GM23248 (cell line): ENCODE data around the gene CAPN7. TPM values are rescaled to one million over a fixed set of nuclear protein-coding genes. Genes with fewer than 3 reads are reported as not detected.
A peak's percentile ranks its signal among the peaks of the same experiment; 100 is the strongest.

Experiments
- DNase-seq: peaks from one replicate; pipeline ENCODE4 v3.0.0-alpha.2; 2015
- H2AFZ ChIP-seq: fragments of 200-600 bp; sonication (generic); 2 replicates; pipeline ENCODE4 v1.6.1; 2016; ENCODE audit warnings: antibody characterized with exemption
- H3F3A ChIP-seq: fragments of 200-600 bp; sonication (generic); 2 replicates; pipeline ENCODE4 v1.6.1; 2016; ENCODE audit warnings: mild to moderate bottlenecking, antibody characterized with exemption, mixed run types; ENCODE audit not compliant: insufficient read depth
- H3K27ac ChIP-seq: fragments of 200-600 bp; sonication (generic); 2 replicates; pipeline ENCODE4 v1.5.1; 2016; ENCODE audit warnings: mild to moderate bottlenecking
- H3K27me3 ChIP-seq: fragments of 200-600 bp; sonication (generic); replicated peaks from 2 replicates; pipeline ENCODE4 v1.6.1; 2016; ENCODE audit warnings: mild to moderate bottlenecking; ENCODE audit not compliant: insufficient read depth
- H3K36me3 ChIP-seq: fragments of 200-600 bp; sonication (generic); 2 replicates; pipeline ENCODE4 v1.6.1; 2016; ENCODE audit warnings: low read depth, mild to moderate bottlenecking
- H3K4me1 ChIP-seq: fragments of 200-600 bp; sonication (generic); 2 replicates; pipeline ENCODE4 v1.6.1; 2016; ENCODE audit warnings: mild to moderate bottlenecking; ENCODE audit not compliant: insufficient read depth
- H3K4me2 ChIP-seq: fragments of 200-600 bp; sonication (generic); one replicate; pipeline ENCODE4 v1.6.1; 2016; ENCODE audit warnings: mild to moderate bottlenecking; ENCODE audit not compliant: unreplicated experiment
- H3K4me3 ChIP-seq: fragments of 200-600 bp; sonication (generic); 2 replicates; pipeline ENCODE4 v1.5.1; 2016; ENCODE audit warnings: mild to moderate bottlenecking
- H3K79me2 ChIP-seq: fragments of 200-600 bp; sonication (generic); 2 replicates; pipeline ENCODE4 v1.6.1; 2016; ENCODE audit warnings: mild to moderate bottlenecking; ENCODE audit not compliant: insufficient read depth
- H3K9ac ChIP-seq: fragments of 200-600 bp; sonication (generic); 2 replicates; pipeline ENCODE4 v1.6.1; 2016; ENCODE audit warnings: mild to moderate bottlenecking
- H3K9me2 ChIP-seq: fragments of 200-600 bp; sonication (generic); 2 replicates; pipeline ENCODE4 v1.6.1; 2016; ENCODE audit warnings: mixed run types, mild to moderate bottlenecking, moderate library complexity; ENCODE audit not compliant: insufficient read depth
- H3K9me3 ChIP-seq: fragments of 200-600 bp; sonication (generic); one replicate; pipeline ENCODE4 v1.6.1; 2017; ENCODE audit warnings: low read depth
- H4K20me1 ChIP-seq: fragments of 200-600 bp; sonication (generic); 2 replicates; pipeline ENCODE4 v1.6.0; 2016; ENCODE audit not compliant: insufficient read depth
- EZH2 ChIP-seq: fragments of 200-600 bp; sonication (generic); IDR thresholded peaks from 2 replicates; pipeline ENCODE4 v1.6.1; 2018; ENCODE audit warnings: antibody characterized with exemption, mild to moderate bottlenecking; ENCODE audit not compliant: insufficient read depth, poor library complexity, severe bottlenecking
- EZH2phosphoT487 ChIP-seq: fragments of 200-600 bp; sonication (generic); IDR thresholded peaks from 2 replicates; pipeline ENCODE4 v1.6.1; 2018; ENCODE audit warnings: antibody characterized with exemption, moderate library complexity, mild to moderate bottlenecking, low read depth; ENCODE audit not compliant: insufficient read depth
- WGBS, 2 experiments: methylation state at CpG; one replicate each; pipeline ENCODE4 v1.1.6; 2015 to 2017; ENCODE audit warnings: low lambda C conversion rate in 2 of 2, low coverage in 1 of 2; ENCODE audit errors: missing lambda C conversion rate in 2 of 2; 5-methylcytosine and 5-hydroxymethylcytosine counted together
- in situ Hi-C: fragments of 300-500 bp; cut with MboI; formaldehyde crosslinking; loops from 2 replicates; pipeline ENCODE4 v1.15.0; 2020
- polyA plus RNA-seq: library from polyadenylated mRNA; unstranded; fragments of >200 nt; fragmentation: Nextera tagmentation; extraction: Ambion mirVana; gene quantifications from 2 replicates; pipeline ENCODE4 v1.2.1, GENCODE V29; 2016
- total RNA-seq: library from RNA; depleted of rRNA; stranded (reverse); fragments of >200 nt; shearing (Covaris generic); gene quantifications from 2 replicates; pipeline ENCODE4 v1.2.3, GENCODE V29; 2014

The CAPN7 gene
- total and polyA plus RNA-seq, 2 experiments from 2014 or later: 21.3 to 38.3 TPM

- Histone ChIP-seq H3K27ac (no peak overlapping the region), H3K79me2 (peaks cover 97% of the 10 kb centered on the region), H3K4me3 (no peak overlapping the region), H3K9me2 (no peaks in the 10 kb centered on the region), H3K4me1 (peaks cover 11% of the 10 kb centered on the region), H3K27me3 (no peaks in the 10 kb centered on the region), H4K20me1 (no peaks in the 10 kb centered on the region), H2AFZ (no peak overlapping the region), H3F3A (no peaks in the 10 kb centered on the region), H3K36me3 (no peaks in the 10 kb centered on the region), H3K4me2 (no peak overlapping the region), H3K9ac (no peak overlapping the region), H3K9me3 (no peaks in the 10 kb centered on the region)
- DNase-seq: peak; percentile 46
- in situ Hi-C loops: no loop called here
- no peak for TF ChIP-seq EZH2phosphoT487
- TF ChIP-seq EZH2: no peak
- 43 to 50% methylated on average over 12 of the region's 12 CpGs for WGBS, 2 experiments
Observed at GRCh38 chr3:15279671-15280402, 73.8 kb downstream of the CAPN7 start.

- H3K27ac ChIP-seq: no peak overlapping the region
- H3K9me2 ChIP-seq: no peaks in the 10 kb centered on the region
- DNase-seq: no peak
- TF ChIP-seq EZH2phosphoT487: no peak
- no peak for TF ChIP-seq EZH2
- H3K9ac ChIP-seq: no peak overlapping the region
- peaks cover 9% of the 10 kb centered on the region for H3K4me1 ChIP-seq
- H2AFZ ChIP-seq: no peak overlapping the region
- no peak overlapping the region for H3K4me2 ChIP-seq
- H3K4me3 ChIP-seq: no peak overlapping the region
- H3K9me3 ChIP-seq: no peaks in the 10 kb centered on the region
- H4K20me1 ChIP-seq: no peaks in the 10 kb centered on the region
- H3K27me3 ChIP-seq: no peaks in the 10 kb centered on the region
- 80 to 82% methylated on average over 10 of the region's 10 CpGs for WGBS, 2 experiments
- H3F3A ChIP-seq: no peaks in the 10 kb centered on the region
- in situ Hi-C loops: no loop called here
- H3K36me3 ChIP-seq: no peaks in the 10 kb centered on the region
- peaks cover 99% of the 10 kb centered on the region for H3K79me2 ChIP-seq
Observed at GRCh38 chr3:15280853-15281532, 74.9 kb downstream of the CAPN7 start.

- H3K27me3 ChIP-seq: no peaks in the 10 kb centered on the region
- H3F3A ChIP-seq: no peaks in the 10 kb centered on the region
- H3K4me1 ChIP-seq: peaks cover 3% of the 10 kb centered on the region
- peaks cover 99% of the 10 kb centered on the region for H3K79me2 ChIP-seq
- in situ Hi-C loops: no loop called here
- no peak overlapping the region for H3K27ac ChIP-seq
- no peaks in the 10 kb centered on the region for H3K9me2 ChIP-seq
- no peak overlapping the region for H3K4me3 ChIP-seq
- no peaks in the 10 kb centered on the region for H3K36me3 ChIP-seq
- 91 to 98% methylated on average over 9 of the region's 9 CpGs for WGBS, 2 experiments
- no peak for DNase-seq
- H3K9me3 ChIP-seq: no peaks in the 10 kb centered on the region
- no peak overlapping the region for H3K4me2 ChIP-seq
- no peaks in the 10 kb centered on the region for H4K20me1 ChIP-seq
- no peak overlapping the region for H2AFZ ChIP-seq
- no peak overlapping the region for H3K9ac ChIP-seq
- no peak for TF ChIP-seq EZH2phosphoT487
- no peak for TF ChIP-seq EZH2
Observed at GRCh38 chr3:15281817-15282216, 75.8 kb downstream of the CAPN7 start.

- peaks cover 9% of the 10 kb centered on the region; the same call in 1 of the 2 replicates for H3F3A ChIP-seq
- in situ Hi-C loops: no loop called here
- H3K79me2 ChIP-seq: peaks cover 99% of the 10 kb centered on the region
- WGBS, 2 experiments: 100% methylated on average over 1 of the region's 1 CpG
- H3K27ac ChIP-seq: no peak overlapping the region
- no peak overlapping the region for H2AFZ ChIP-seq
- H3K9ac ChIP-seq: no peak overlapping the region
- no peaks in the 10 kb centered on the region for H3K36me3 ChIP-seq
- H3K9me2 ChIP-seq: no peaks in the 10 kb centered on the region
- H3K4me1 ChIP-seq: peaks cover 13% of the 10 kb centered on the region
- H3K9me3 ChIP-seq: no peaks in the 10 kb centered on the region
- DNase-seq: no peak
- no peaks in the 10 kb centered on the region for H4K20me1 ChIP-seq
- H3K4me2 ChIP-seq: no peak overlapping the region
- no peak overlapping the region for H3K4me3 ChIP-seq
- TF ChIP-seq EZH2phosphoT487: no peak
- no peak for TF ChIP-seq EZH2
- H3K27me3 ChIP-seq: no peaks in the 10 kb centered on the region
Observed at GRCh38 chr3:15283702-15284101, 77.7 kb downstream of the CAPN7 start.
